Progenitor cell of endocrine pancreas (in vitro differentiated cells): ENCODE results near the gene RNF19B. TPM values are rescaled to one million over a fixed set of nuclear protein-coding genes. Genes with fewer than 3 reads are reported as not detected.

Experiments
- DNase-seq: peaks from one replicate; pipeline ENCODE4 v3.0.0; 2021; ENCODE audit warnings: low spot score; ENCODE audit not compliant: unreplicated experiment
- H3K27ac Mint-ChIP-seq: 2 replicates; pipeline ENCODE4 v1.8.0; 2021; ENCODE audit warnings: mild to moderate bottlenecking, moderate library complexity, mixed read lengths
- H3K27me3 Mint-ChIP-seq: 2 replicates; pipeline ENCODE4 v1.8.0; 2021; ENCODE audit warnings: mixed read lengths
- H3K36me3 Mint-ChIP-seq: 2 replicates; pipeline ENCODE4 v1.8.0; 2022; ENCODE audit warnings: mixed read lengths; ENCODE audit not compliant: insufficient read depth
- H3K4me1 Mint-ChIP-seq: 2 replicates; pipeline ENCODE4 v1.8.0; 2021; ENCODE audit warnings: low read depth, mixed read lengths
- H3K4me3 Mint-ChIP-seq: 2 replicates; pipeline ENCODE4 v1.8.0; 2021; ENCODE audit warnings: low read depth, mild to moderate bottlenecking, moderate library complexity, mixed read lengths
- H3K9me3 Mint-ChIP-seq: 2 replicates; pipeline ENCODE4 v1.8.0; 2021; ENCODE audit warnings: low read depth, mixed read lengths
- CTCF ChIP-seq: fragments of 200-600 bp; sonication (generic); IDR thresholded peaks from one replicate; pipeline ENCODE4 v1.5.0; 2021; ENCODE audit warnings: antibody characterized with exemption, mild to moderate bottlenecking; ENCODE audit not compliant: unreplicated experiment
- total RNA-seq: library from RNA; stranded (reverse); gene quantifications from 2 replicates; pipeline ENCODE4 v1.2.1, GENCODE V29; 2021

The RNF19B gene
- total RNA-seq, 1 donor from 2014 or later: 14.2 TPM

- no peak for DNase-seq
- H3K27me3 Mint-ChIP-seq: peaks cover 50% of the 10 kb centered on the region
Observed at GRCh38 chr1:32900371-32900955, 64.1 kb downstream of the RNF19B start.

DNA sequence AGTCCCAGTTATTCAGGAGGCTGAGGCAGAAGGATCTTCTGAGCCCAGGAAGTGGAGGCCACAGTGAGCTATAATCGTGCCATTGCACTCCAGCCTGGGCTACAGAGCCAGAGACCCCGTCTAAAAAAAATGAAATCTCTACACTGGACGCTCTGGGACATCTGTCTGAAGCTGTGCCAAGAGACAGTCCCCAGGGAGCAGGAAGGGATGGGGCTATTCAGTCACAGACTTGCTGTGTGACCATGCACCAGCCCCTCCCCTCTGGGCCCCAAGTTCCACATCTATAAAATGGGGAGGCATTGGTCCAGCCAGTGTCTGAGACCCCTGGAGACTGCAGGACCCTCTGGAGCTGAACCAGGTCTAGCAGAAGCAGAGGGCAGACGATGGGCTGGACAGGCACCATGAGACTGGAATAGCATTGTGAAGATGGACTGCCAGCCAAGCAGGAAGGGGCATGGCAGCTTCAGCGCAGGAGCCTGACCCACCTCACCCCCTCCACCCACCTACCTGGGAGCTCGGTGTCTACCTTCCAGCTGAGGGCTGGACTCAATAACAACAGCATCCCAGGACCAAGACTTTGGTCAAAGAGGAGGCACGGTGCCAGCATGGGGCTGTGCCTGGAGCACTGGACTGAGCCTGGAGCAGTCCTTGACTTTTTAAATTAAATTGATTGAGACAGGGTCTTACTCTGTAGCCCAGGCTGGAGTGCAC, 64.9 kb downstream of the RNF19B start:
- DNase-seq: no peak
- Mint-ChIP-seq H3K27me3 (peaks cover 50% of the 10 kb centered on the region), H3K4me1 (no peaks in the 10 kb centered on the region), H3K27ac (no peak overlapping the region), H3K9me3 (no peaks in the 10 kb centered on the region), H3K36me3 (no peaks in the 10 kb centered on the region), H3K4me3 (peak overlapping the region; percentile 71)
- TF ChIP-seq CTCF: no peak

More at GRCh38 chr1:32900371-32900955, 64.1 kb downstream of the RNF19B start:
- no peak overlapping the region for H3K27ac Mint-ChIP-seq
- H3K9me3 Mint-ChIP-seq: no peaks in the 10 kb centered on the region
- TF ChIP-seq CTCF: no peak
- H3K4me3 Mint-ChIP-seq: peak overlapping the region; percentile 71
- H3K4me1 Mint-ChIP-seq: no peaks in the 10 kb centered on the region
- H3K36me3 Mint-ChIP-seq: no peaks in the 10 kb centered on the region

DNA sequence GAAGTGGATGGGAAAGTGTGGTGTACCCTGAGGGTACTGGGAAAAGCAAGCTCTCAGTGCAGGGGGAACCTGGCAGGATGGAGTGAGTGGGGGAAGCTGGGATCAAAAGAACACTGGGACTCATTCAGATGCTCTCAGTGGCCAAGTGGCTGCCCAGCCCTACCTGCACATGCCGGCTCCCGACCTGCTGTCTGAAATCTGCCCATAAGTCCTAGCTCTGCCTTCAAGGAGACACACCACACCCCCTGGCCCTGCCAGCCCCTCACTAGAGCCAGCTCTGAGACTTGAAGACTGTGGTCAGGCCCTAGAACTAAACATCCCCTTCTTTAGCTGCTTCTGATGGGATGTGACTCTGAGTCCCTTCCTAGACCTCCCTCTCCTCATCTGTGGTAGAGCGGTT, 65.7 kb downstream of the RNF19B start:
- H3K27me3 Mint-ChIP-seq: peaks cover 50% of the 10 kb centered on the region
- no peak overlapping the region for H3K27ac Mint-ChIP-seq
- H3K4me3 Mint-ChIP-seq: no peak overlapping the region
- no peak for TF ChIP-seq CTCF
- no peaks in the 10 kb centered on the region for H3K36me3 Mint-ChIP-seq
- no peak for DNase-seq
- no peaks in the 10 kb centered on the region for H3K4me1 Mint-ChIP-seq
- H3K9me3 Mint-ChIP-seq: no peaks in the 10 kb centered on the region

DNA sequence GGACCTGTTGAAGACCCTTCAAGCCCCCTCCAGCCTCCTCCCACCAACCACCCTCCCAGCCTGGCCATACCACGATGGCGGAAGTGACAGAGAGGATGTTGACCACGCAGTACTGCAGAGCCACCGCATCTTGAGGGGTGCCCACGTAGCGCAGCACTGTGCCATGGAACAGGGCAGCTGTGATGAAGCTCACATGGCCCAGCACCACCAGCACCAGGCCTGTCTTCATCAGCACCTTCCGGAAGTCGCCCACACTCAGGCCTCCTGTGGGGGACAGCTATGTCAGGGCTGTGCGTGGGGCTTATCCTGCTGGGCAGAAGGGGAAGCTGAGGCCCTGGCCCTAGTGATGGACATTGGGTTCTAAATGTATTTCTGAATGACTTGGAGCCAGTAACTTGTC, 66.6 kb downstream of the RNF19B start:
- peaks cover 3% of the 10 kb centered on the region for H3K4me1 Mint-ChIP-seq
- no peak for DNase-seq
- no peaks in the 10 kb centered on the region for H3K9me3 Mint-ChIP-seq
- peaks cover 54% of the 10 kb centered on the region for H3K27me3 Mint-ChIP-seq
- H3K36me3 Mint-ChIP-seq: no peaks in the 10 kb centered on the region
- TF ChIP-seq CTCF: no peak
- H3K4me3 Mint-ChIP-seq: no peak overlapping the region
- no peak overlapping the region for H3K27ac Mint-ChIP-seq

DNA sequence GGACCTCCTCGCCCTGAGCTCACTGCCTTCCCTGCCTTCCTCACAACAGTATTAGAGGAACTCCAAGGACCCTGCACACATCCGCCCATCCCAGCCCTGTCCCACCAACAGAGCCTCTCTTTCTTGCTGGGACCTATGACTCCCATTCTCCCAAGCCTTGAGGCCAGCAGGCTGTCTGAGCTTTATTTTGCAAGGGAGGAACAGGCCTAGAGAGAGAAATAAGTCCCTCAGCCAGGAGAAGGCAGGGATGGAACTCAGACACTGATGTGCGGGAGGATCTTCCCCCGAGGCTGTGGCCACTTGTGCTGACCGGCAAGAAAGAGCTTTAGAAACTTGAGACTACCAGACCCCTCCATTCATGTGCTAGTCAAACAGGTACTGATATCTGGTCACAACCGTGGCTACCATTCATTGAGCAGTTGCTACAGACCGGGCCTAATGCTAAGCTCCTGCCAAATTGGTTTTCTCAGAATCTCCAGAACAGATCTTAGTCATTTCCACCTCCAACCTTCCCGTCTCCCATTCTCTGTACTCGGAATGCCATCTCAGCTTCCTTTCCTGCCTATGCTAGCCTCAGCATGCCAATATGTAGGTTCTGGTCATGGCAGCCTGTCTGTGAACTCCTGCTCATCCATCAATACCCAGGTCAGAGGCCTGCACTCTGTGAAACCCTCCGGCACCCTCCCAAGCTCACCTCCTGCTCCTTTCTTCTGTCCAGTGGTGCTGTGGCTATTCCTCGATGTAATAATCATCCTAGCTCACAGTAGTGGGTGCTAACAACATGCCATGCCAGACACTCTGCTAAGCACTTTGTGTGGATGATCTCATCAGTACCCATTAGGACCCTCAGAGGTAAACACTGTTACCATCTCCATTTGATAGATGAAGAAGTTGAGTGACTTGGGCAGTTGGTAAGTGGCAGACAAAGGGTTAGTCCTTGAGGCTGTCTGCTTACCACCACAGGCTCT, 67.2 kb downstream of the RNF19B start:
- no peak for TF ChIP-seq CTCF
- Mint-ChIP-seq H3K9me3 (no peaks in the 10 kb centered on the region), H3K36me3 (no peaks in the 10 kb centered on the region), H3K4me1 (peaks cover 3% of the 10 kb centered on the region), H3K27ac (no peak overlapping the region), H3K4me3 (no peak overlapping the region), H3K27me3 (peaks cover 53% of the 10 kb centered on the region)
- DNase-seq: no peak
